Skeletal muscle satellite cell (primary cell): Measurements from ENCODE around the gene C10orf90.

Experiments
- H3K27me3 ChIP-seq: 2 replicates; pipeline ENCODE4 v1.7.0; 2013; ENCODE audit warnings: low read length; ENCODE audit not compliant: control insufficient read depth, insufficient read depth
- H3K36me3 ChIP-seq: 2 replicates; pipeline ENCODE4 v1.7.0; 2013; ENCODE audit warnings: mild to moderate bottlenecking, control low read depth, low read length; ENCODE audit not compliant: insufficient read depth
- H3K4me1 ChIP-seq: 2 replicates; pipeline ENCODE4 v1.7.0; 2013; ENCODE audit warnings: low read length; ENCODE audit not compliant: control insufficient read depth, insufficient read depth
- H3K4me2 ChIP-seq: 2 replicates; pipeline ENCODE4 v1.7.0; 2013; ENCODE audit warnings: mild to moderate bottlenecking, low read length
- H3K4me3 ChIP-seq: 2 replicates; pipeline ENCODE4 v1.7.0; 2013; ENCODE audit warnings: low read length
- H3K9ac ChIP-seq: 2 replicates; pipeline ENCODE4 v1.7.0; 2013; ENCODE audit warnings: mild to moderate bottlenecking, low read depth, low read length, moderate library complexity
- H3K9me3 ChIP-seq: replicated peaks from 2 replicates; pipeline ENCODE4 v1.7.0; 2013; ENCODE audit warnings: mild to moderate bottlenecking, control low read depth, low read length

Gene C10orf90

GRCh38 chr10:126455036-126455765 lies 215.3 kb downstream of the C10orf90 start:
- no peaks in the 10 kb centered on the region for H3K27me3 ChIP-seq
- no peak overlapping the region for H3K4me2 ChIP-seq
- H3K9ac ChIP-seq: no peak overlapping the region
- H3K9me3 ChIP-seq: no peaks in the 10 kb centered on the region
- no peaks in the 10 kb centered on the region for H3K36me3 ChIP-seq
- peaks cover 22% of the 10 kb centered on the region for H3K4me1 ChIP-seq
- H3K4me3 ChIP-seq: no peak overlapping the region

- Histone ChIP-seq H3K4me2 (no peak overlapping the region), H3K4me3 (no peak overlapping the region), H3K36me3 (no peaks in the 10 kb centered on the region), H3K27me3 (no peaks in the 10 kb centered on the region), H3K9me3 (no peaks in the 10 kb centered on the region), H3K9ac (no peak overlapping the region), H3K4me1 (peaks cover 13% of the 10 kb centered on the region)
Observed at GRCh38 chr10:126454045-126454751, 216.3 kb downstream of the C10orf90 start.

GRCh38 chr10:126452245-126452644 lies 218.2 kb downstream of the C10orf90 start:
- H3K36me3 ChIP-seq: no peaks in the 10 kb centered on the region
- H3K4me1 ChIP-seq: no peaks in the 10 kb centered on the region
- no peaks in the 10 kb centered on the region for H3K9me3 ChIP-seq
- no peaks in the 10 kb centered on the region for H3K27me3 ChIP-seq
- H3K4me3 ChIP-seq: no peak overlapping the region
- H3K4me2 ChIP-seq: no peak overlapping the region
- no peak overlapping the region for H3K9ac ChIP-seq

GRCh38 chr10:126448091-126448490 lies 222.4 kb downstream of the C10orf90 start:
- Histone ChIP-seq H3K36me3 (no peaks in the 10 kb centered on the region), H3K9me3 (no peaks in the 10 kb centered on the region), H3K4me3 (no peak overlapping the region), H3K9ac (no peak overlapping the region), H3K27me3 (no peaks in the 10 kb centered on the region), H3K4me2 (no peak overlapping the region), H3K4me1 (no peaks in the 10 kb centered on the region)

GRCh38 chr10:126439942-126440341 lies 230.6 kb downstream of the C10orf90 start:
- H3K36me3 ChIP-seq: no peaks in the 10 kb centered on the region
- no peaks in the 10 kb centered on the region for H3K4me1 ChIP-seq
- no peaks in the 10 kb centered on the region for H3K27me3 ChIP-seq
- no peak overlapping the region for H3K9ac ChIP-seq
- no peak overlapping the region for H3K4me2 ChIP-seq
- H3K4me3 ChIP-seq: no peak overlapping the region
- no peaks in the 10 kb centered on the region for H3K9me3 ChIP-seq

GRCh38 chr10:126438407-126438783 lies 232.1 kb downstream of the C10orf90 start:
- H3K9me3 ChIP-seq: no peaks in the 10 kb centered on the region
- H3K36me3 ChIP-seq: no peaks in the 10 kb centered on the region
- no peaks in the 10 kb centered on the region for H3K27me3 ChIP-seq
- H3K9ac ChIP-seq: no peak overlapping the region
- no peak overlapping the region for H3K4me3 ChIP-seq
- no peak overlapping the region for H3K4me2 ChIP-seq
- H3K4me1 ChIP-seq: peaks cover under 1% of the 10 kb centered on the region

GRCh38 chr10:126437635-126438406 lies 232.7 kb downstream of the C10orf90 start:
- Histone ChIP-seq H3K9ac (no peak overlapping the region), H3K4me1 (peaks cover 5% of the 10 kb centered on the region), H3K36me3 (no peaks in the 10 kb centered on the region), H3K27me3 (no peaks in the 10 kb centered on the region), H3K4me3 (no peak overlapping the region), H3K4me2 (no peak overlapping the region), H3K9me3 (no peaks in the 10 kb centered on the region)

GRCh38 chr10:126434235-126434634 lies 236.3 kb downstream of the C10orf90 start:
- Histone ChIP-seq H3K36me3 (no peaks in the 10 kb centered on the region), H3K9ac (no peak overlapping the region), H3K4me3 (no peak overlapping the region), H3K27me3 (no peaks in the 10 kb centered on the region), H3K9me3 (no peaks in the 10 kb centered on the region), H3K4me1 (peaks cover 5% of the 10 kb centered on the region), H3K4me2 (no peak overlapping the region)

- no peak overlapping the region for H3K9ac ChIP-seq
- peaks cover 5% of the 10 kb centered on the region for H3K4me1 ChIP-seq
- H3K36me3 ChIP-seq: no peaks in the 10 kb centered on the region
- no peak overlapping the region for H3K4me2 ChIP-seq
- no peak overlapping the region for H3K4me3 ChIP-seq
- H3K9me3 ChIP-seq: no peaks in the 10 kb centered on the region
- H3K27me3 ChIP-seq: no peaks in the 10 kb centered on the region
Observed at GRCh38 chr10:126433351-126433750, 237.1 kb downstream of the C10orf90 start.

GRCh38 chr10:126432507-126432906 lies 238.0 kb downstream of the C10orf90 start:
- Histone ChIP-seq H3K36me3 (no peaks in the 10 kb centered on the region), H3K4me2 (no peak overlapping the region), H3K9ac (no peak overlapping the region), H3K4me3 (no peak overlapping the region), H3K4me1 (peaks cover 5% of the 10 kb centered on the region), H3K9me3 (no peaks in the 10 kb centered on the region), H3K27me3 (no peaks in the 10 kb centered on the region)

GRCh38 chr10:126431816-126432215 lies 238.7 kb downstream of the C10orf90 start:
- Histone ChIP-seq H3K27me3 (no peaks in the 10 kb centered on the region), H3K36me3 (no peaks in the 10 kb centered on the region), H3K4me3 (no peak overlapping the region), H3K9ac (no peak overlapping the region), H3K9me3 (no peaks in the 10 kb centered on the region), H3K4me1 (peaks cover 5% of the 10 kb centered on the region), H3K4me2 (no peak overlapping the region)
